ENCODE measurements around the gene GNAS. TPM values are rescaled to one million over a fixed set of nuclear protein-coding genes. Genes with fewer than 3 reads are reported as not detected.

Gene GNAS
- total RNA-seq, 1 donor from 2014 or later: 1,425 TPM

DNA sequence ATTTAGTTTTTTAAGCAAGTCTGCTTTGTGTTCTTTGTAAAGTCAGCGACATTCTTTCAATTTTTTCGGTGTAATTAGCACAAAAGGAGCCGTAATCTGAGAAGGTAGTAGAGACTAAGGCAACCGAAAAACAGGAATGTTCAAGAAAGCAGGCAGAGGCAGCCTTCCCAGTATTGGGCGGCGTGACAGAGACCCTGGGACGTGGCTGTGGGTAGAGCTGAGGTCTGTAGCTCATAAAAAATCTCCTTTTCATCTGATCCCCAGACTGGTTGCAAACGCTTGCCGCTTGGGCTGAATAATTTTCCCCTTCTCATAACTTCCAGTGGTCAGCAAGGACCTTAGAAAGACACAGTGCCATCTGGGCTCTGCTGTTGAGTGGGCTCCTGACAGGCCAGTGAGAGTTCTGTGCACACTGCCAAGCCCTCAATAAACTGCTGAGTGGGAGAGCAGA is 30.8 kb downstream of the GNAS start:
- H3K4me3 Mint-ChIP-seq: peak overlapping the region; percentile 54
- no peaks in the 10 kb centered on the region for H3K27me3 Mint-ChIP-seq (ENCODE audit: low read depth)
- peaks cover 5% of the 10 kb centered on the region for H3K36me3 Mint-ChIP-seq (ENCODE audit: low read depth)
- TF ChIP-seq, protein P1, sequence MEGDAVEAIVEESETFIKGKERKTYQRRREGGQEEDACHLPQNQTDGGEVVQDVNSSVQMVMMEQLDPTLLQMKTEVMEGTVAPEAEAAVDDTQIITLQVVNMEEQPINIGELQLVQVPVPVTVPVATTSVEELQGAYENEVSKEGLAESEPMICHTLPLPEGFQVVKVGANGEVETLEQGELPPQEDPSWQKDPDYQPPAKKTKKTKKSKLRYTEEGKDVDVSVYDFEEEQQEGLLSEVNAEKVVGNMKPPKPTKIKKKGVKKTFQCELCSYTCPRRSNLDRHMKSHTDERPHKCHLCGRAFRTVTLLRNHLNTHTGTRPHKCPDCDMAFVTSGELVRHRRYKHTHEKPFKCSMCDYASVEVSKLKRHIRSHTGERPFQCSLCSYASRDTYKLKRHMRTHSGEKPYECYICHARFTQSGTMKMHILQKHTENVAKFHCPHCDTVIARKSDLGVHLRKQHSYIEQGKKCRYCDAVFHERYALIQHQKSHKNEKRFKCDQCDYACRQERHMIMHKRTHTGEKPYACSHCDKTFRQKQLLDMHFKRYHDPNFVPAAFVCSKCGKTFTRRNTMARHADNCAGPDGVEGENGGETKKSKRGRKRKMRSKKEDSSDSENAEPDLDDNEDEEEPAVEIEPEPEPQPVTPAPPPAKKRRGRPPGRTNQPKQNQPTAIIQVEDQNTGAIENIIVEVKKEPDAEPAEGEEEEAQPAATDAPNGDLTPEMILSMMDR (conservative IDR thresholded peaks at IDR 0.05): no peak
- no peak for DNase-seq (ENCODE audit: low read depth, low spot score)
- peaks cover 39% of the 10 kb centered on the region for H3K4me1 Mint-ChIP-seq
- no peaks in the 10 kb centered on the region for H3K9me3 Mint-ChIP-seq
- no peak overlapping the region for H3K27ac Mint-ChIP-seq (ENCODE audit: unreplicated experiment)

GRCh38 chr20:58884966-58885365 is 32.5 kb downstream of the GNAS start:
- TF ChIP-seq, protein P1 (conservative IDR thresholded peaks at IDR 0.05): no peak
- H3K9me3 Mint-ChIP-seq: no peaks in the 10 kb centered on the region

GRCh38 chr20:58886546-58886945 is 34.0 kb downstream of the GNAS start:
- no peak for DNase-seq (ENCODE audit: low read depth, low spot score)
- Mint-ChIP-seq H3K4me1 (peaks cover 24% of the 10 kb centered on the region), H3K27ac (ENCODE audit: unreplicated experiment) (no peak overlapping the region), H3K9me3 (no peaks in the 10 kb centered on the region), H3K36me3 (ENCODE audit: low read depth) (peaks cover 5% of the 10 kb centered on the region), H3K27me3 (ENCODE audit: low read depth) (peaks cover 2% of the 10 kb centered on the region), H3K4me3 (peak overlapping the region; percentile 94)
- TF ChIP-seq, protein P1 (conservative IDR thresholded peaks at IDR 0.05): no peak

More at GRCh38 chr20:58884966-58885365, 32.5 kb downstream of the GNAS start:
- Mint-ChIP-seq H3K4me1 (peaks cover 29% of the 10 kb centered on the region), H3K36me3 (ENCODE audit: low read depth) (peaks cover 5% of the 10 kb centered on the region), H3K27me3 (ENCODE audit: low read depth) (peaks cover 2% of the 10 kb centered on the region), H3K4me3 (no peak overlapping the region), H3K27ac (ENCODE audit: unreplicated experiment) (no peak overlapping the region)
- no peak for DNase-seq (ENCODE audit: low read depth, low spot score)

DNA sequence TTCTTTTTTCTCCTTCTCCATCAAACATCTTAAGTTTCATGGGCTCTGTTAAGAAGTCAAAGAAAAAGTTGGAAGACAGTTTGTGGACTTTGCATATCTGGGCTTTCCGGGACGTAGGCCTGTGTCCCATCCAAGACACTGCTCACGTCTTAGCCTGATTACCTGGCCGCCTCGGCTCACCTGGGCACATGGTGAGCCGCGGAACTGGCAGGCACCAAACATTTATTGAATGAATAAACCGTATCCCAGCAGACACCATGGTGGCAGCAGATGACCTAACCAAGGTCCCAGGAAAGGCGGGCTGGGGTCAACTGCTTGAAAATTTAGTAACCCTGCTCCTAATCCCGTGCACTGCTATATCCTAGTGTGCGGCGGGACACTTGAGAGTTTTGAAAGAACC is 35.6 kb downstream of the GNAS start:
- H3K36me3 Mint-ChIP-seq (ENCODE audit: low read depth): peaks cover 10% of the 10 kb centered on the region
- H3K9me3 Mint-ChIP-seq: no peaks in the 10 kb centered on the region
- H3K27me3 Mint-ChIP-seq (ENCODE audit: low read depth): peaks cover 7% of the 10 kb centered on the region
- DNase-seq (ENCODE audit: low read depth, low spot score): no peak
- H3K4me1 Mint-ChIP-seq: peaks cover 25% of the 10 kb centered on the region
- TF ChIP-seq, protein P1 (conservative IDR thresholded peaks at IDR 0.05): no peak
- H3K27ac Mint-ChIP-seq (ENCODE audit: unreplicated experiment): peak overlapping the region; percentile 43
- peak overlapping the region; percentile 94 for H3K4me3 Mint-ChIP-seq

DNA sequence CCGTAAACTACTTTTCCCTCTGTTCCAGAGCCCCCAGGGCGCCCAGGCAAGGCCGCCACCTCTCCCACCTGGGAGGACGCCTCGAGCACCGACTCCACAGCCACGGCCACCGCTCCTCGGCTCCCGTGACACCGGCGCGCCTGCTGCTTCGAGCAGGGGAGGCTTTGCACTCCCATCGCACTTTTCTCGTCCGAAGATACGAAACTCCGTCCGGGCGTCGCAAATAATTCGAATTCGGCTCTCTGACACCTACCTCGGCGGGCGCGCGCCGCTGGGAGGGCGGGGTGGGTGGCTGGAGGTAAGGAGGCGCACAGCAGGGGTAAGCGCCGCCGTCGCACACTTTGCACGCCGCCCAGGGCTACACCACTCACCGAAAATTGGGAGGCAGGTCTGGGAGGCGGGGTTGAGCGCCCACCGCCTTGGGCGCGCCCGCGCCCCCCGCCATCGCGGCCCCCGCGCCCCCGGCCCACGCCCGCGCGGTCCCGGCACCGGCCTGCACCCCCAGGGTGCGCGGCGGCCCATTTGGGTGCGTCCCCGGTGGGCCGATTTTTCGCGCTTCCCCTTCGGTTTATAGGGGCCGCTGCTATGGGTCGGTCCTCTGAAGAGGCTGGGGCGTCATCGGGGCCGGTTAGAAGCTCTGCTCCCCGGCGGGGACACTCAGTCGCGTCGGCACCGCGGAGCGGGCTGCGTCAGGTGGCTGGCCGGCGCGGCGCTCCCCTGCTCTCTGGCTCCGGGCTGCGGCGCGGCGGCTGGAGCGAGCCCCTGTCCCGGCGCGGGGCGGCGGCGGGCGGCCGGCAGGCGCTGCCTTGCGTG is 36.2 kb downstream of the GNAS start:
- peak; percentile 78 for DNase-seq (ENCODE audit: low read depth, low spot score)
- TF ChIP-seq, protein P1 (conservative IDR thresholded peaks at IDR 0.05): no peak
- Mint-ChIP-seq H3K4me1 (peaks cover 25% of the 10 kb centered on the region), H3K4me3 (peak overlapping the region; percentile 94), H3K9me3 (no peaks in the 10 kb centered on the region), H3K27ac (ENCODE audit: unreplicated experiment) (no peak overlapping the region), H3K27me3 (ENCODE audit: low read depth) (peaks cover 9% of the 10 kb centered on the region), H3K36me3 (ENCODE audit: low read depth) (peaks cover 7% of the 10 kb centered on the region)

All from neural crest cell (in vitro differentiated cells).